ENCODE results near the gene NINJ1.
A peak's percentile ranks its signal among the peaks of the same experiment; 100 is the strongest.

Gene NINJ1

DNA sequence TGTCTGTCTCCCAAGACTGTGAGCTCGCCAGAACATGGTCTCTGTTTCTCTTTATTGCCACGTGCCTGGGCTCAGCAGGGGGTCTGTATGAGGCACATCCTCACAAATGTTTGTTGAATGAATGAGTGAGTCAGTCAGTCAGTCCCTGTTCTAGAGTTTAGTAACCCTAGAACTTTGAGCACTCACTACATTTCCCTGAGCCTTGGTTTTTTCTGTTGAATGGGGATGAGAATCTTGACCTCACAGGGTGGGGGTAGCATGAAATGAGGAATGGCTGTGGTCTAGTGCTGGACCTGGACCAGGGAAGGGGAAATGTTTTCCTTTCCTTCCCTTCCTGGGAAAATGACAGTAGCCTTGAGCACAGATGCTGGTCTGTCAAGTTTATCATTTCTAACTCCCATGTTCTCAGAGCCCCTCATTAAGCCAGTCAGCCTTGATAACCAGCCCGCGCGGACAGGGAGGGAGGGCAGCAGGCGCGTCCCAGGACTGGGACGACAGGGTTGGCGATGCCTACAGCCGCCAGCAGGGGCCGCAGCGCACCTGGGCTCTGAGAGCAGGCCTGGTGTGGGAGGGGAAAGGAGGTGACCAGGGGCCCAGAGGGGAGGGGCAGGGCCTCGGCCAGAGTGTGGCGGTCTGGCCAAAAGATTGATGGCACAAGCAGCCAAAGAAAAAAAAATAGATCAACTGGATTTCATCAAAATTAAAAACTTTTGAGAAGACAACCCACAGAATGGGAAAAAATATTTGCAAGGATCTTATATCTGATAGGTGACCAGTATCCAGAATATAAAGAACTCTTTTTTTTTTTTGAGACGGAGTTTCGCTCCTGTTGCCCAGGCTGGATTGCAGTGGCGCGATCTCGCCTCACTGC, 25.8 kb upstream of the NINJ1 start:
- DNase-seq (ENCODE audit: low spot score), result peak; percentile 82

- DNase-seq (ENCODE audit: low spot score), result no peak
Observed at GRCh38 chr9:93156475-93157008, 22.5 kb upstream of the NINJ1 start.

DNA sequence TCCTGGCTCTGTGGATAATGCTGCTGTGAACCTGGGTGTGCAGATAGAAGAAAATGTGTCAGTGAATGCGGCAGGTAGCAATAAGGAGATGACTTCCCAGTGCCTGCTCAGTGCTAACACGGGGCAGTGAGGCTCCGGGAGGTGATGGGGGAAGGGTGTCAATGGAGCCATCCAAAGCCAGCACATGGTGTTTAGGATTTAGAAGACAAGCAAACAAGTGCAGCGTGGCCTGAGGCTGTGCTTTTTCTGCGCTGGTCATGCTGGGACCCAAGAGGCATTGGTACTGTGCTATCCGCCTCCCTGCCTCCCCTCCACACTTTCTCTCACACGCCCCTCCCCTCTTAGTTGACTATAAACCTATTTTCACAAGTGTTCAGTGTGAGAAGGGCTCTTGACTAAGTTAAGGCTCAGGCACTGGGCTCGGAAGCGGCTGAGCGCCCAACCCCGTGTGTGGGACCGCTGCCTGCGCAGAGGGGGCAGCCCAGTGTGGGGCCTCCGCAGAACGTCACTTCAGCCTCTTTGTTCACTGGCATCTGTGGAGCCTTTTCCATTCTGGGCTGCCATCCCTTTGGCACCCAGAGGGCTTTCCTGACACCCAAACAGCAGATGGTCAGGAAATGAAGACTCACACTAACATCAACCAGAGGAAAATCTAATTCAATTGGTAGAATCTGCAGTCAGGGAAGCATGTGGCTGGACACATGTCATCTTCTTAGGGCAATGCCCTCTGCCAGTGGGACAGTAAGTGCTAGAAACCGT, 21.8 kb upstream of the NINJ1 start:
- no peak for DNase-seq (ENCODE audit: low spot score)

DNA sequence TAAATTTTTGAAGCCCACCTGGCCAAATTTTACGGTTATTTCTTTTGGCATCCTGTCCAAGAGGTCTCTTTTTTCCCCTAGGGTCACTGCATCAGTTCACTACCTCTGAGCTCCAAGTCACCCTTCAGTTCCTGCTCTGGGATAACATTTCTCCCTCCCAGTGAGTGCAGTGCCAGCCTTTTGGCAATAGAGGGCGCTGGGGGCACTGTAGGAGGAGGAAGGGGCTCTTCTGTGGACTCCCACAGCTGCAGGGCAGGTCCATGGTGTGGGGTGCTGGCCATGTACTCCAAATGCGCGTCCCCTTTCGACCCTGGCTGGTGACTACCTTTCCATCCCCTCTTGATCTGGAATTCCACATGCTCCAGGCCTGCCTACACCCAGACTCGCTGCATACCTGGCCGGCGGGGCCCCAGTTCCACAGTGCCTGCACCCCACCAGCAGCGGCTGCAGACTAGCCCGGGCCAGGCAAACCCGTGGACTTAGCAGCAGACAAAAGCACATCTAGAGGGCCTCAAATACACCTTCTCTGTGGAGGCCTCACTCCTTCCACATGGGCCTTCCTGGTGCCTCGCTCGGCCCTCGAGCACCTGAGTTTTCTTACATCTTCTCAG, 20.3 kb upstream of the NINJ1 start:
- DNase-seq (ENCODE audit: low spot score), result peak; percentile 36

GRCh38 chr9:93151097-93151784, 17.2 kb upstream of the NINJ1 start:
- DNase-seq (ENCODE audit: low spot score), result no peak

GRCh38 chr9:93149361-93149760, 15.3 kb upstream of the NINJ1 start:
- DNase-seq (ENCODE audit: low spot score), result no peak

DNA sequence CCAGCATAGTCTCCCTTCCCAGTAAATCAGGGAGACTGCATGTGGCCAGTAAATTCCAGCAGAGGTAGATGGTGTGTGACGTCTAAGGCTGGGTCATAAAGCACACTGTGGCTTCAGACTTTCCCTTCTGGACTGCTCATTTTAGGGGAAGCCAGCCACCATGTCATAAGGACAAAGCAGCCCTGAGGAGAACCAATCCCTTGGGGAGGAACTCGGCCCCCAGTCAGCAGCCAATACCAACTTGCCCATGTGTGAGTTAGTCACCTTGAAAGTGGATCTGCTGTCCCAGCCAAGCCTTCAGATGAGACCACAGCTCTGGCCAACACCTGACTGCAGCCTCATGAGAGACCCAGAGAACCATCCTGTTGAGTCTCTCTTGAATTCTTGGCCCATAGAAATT, 14.7 kb upstream of the NINJ1 start:
- no peak for DNase-seq (ENCODE audit: low spot score)

- DNase-seq (ENCODE audit: low spot score), result no peak
Observed at GRCh38 chr9:93147632-93148031, 13.6 kb upstream of the NINJ1 start.

DNA sequence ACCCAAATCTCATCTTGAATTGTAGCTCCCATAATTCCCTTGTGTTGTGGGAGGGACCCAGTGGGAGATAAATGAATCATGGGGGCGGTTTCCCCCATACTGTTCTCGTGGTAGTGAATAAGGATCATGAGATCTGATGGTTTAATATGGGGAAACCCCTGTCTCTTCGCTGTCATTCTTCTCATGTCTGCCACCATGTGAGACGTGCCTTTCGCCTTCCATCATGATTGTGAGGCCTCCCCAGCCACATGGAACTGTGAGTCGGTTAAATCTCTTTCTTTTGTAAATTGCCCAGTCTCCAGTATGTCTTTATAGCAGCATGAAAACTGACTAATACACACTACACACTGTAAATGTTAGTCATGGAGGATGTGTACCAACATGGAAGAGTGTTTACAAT, 12.6 kb upstream of the NINJ1 start:
- peak; percentile 38 for DNase-seq (ENCODE audit: low spot score)

DNA sequence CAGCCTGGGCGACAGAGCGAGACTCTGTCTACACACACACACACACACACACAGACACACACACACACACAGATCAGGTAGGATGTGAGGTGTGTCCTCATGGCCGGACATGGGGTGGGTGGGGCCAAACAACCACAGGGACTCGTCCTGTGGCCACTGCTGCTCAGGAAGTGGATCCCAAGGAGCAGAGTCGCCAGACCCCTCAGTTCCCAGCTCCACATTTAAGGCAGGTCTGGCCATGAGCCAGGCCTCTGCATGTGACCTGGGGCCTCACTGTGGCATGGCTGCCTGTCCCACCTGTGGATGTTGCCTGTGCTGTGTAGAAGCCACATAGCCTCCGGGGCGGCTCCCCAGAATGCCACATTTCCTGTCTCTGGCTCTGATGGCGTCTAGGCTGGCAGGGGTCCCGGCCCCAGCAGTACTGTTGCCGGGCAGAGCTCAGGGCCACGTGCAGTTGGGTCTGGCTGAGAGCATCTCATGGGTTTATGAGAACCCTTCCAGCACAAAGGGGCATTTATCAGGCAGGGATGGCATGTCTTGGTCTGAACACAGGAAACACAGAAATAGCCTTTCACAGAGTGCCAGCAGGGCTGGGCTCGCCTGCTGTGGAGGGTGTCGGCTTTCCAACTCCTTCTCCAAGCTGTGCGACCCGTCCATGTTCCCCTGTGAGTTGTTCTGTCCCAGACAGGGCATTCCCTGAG, 9.9 kb upstream of the NINJ1 start:
- no peak for DNase-seq (ENCODE audit: low spot score)

- DNase-seq (ENCODE audit: low spot score), result no peak
Observed at GRCh38 chr9:93141771-93142483, 7.9 kb upstream of the NINJ1 start.

- DNase-seq (ENCODE audit: low spot score), result no peak
Observed at GRCh38 chr9:93139365-93140182, 5.5 kb upstream of the NINJ1 start.

- DNase-seq (ENCODE audit: low spot score), result peak; percentile 30
Observed at GRCh38 chr9:93138171-93138764, 4.2 kb upstream of the NINJ1 start.

DNA sequence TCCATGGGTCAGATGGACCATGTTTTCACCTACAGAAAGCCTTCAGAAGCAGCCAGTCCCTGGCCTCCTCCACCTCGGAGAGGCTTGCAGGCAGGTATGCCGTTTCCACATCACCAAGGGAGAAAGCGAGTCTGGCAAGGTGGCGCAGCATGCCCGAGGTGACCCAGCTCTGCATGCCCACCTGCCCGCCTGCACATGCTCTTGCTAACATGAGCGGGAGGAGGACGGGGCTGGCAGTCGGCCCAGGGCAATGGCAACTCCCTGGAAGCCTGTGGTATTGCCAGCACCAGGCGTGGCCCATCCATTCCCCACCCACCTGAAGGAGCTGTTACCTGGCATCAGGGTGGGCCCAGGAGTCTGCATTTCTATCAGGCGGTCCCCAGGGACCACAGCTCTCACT, 3.3 kb upstream of the NINJ1 start:
- DNase-seq (ENCODE audit: low spot score), result no peak

DNA sequence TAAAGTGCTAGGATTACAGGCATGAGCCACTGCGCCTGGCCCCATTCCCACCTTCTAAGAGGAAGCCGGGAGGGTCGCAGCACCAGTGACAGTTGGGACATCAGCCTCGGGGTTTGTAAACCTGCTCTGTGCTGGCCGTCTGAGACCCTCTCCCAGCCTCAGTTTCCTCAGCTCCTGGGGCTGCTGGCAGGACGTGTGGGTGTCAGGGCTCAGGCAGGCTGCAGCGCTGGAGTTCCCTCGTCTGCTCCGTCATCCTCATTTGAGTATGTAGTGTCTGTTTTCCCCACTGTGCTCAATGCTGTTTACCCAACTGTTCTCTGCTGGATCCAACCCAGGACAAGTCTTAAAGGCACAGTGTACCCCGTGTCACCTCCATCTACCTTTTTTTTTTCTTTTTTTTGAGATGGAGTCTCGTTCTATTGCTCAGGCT, 2.0 kb upstream of the NINJ1 start:
- no peak for DNase-seq (ENCODE audit: low spot score)

GRCh38 chr9:93134740-93135444, 841 bp upstream of the NINJ1 start:
- DNase-seq (ENCODE audit: low spot score), result no peak

GRCh38 chr9:93133681-93134014, 403 bp downstream of the NINJ1 start:
- peak; percentile 83 for DNase-seq (ENCODE audit: low spot score)

- peak; percentile 47 for DNase-seq (ENCODE audit: low spot score)
Observed at GRCh38 chr9:93132946-93133680, 938 bp downstream of the NINJ1 start.
